ACC112 (cell line): Measurements from ENCODE around the gene DLX4.
A peak's percentile ranks its signal among the peaks of the same experiment; 100 is the strongest.

Experiments
- H2AFZ ChIP-seq: fragments of 200-600 bp; sonication (generic); one replicate; pipeline ENCODE4 v1.6.0; 2017; ENCODE audit warnings: antibody characterized with exemption, low read length; ENCODE audit not compliant: unreplicated experiment
- H3K27ac ChIP-seq: fragments of 200-600 bp; sonication (generic); 2 replicates; pipeline ENCODE4 v1.5.1; 2014; ENCODE audit warnings: low read depth, mild to moderate bottlenecking, antibody characterized with exemption, low read length, moderate library complexity
- H3K27me3 ChIP-seq: fragments of 200-600 bp; sonication (generic); 2 replicates; pipeline ENCODE4 v1.6.1; 2014; ENCODE audit warnings: mild to moderate bottlenecking, antibody characterized with exemption, low read length, moderate library complexity, mixed read lengths; ENCODE audit not compliant: insufficient read depth
- H3K36me3 ChIP-seq: fragments of 200-600 bp; sonication (generic); 2 replicates; pipeline ENCODE4 v1.6.1; 2016; ENCODE audit warnings: mild to moderate bottlenecking, antibody characterized with exemption, low read length, moderate library complexity, mixed read lengths; ENCODE audit not compliant: insufficient read depth
- H3K4me1 ChIP-seq: fragments of 200-600 bp; sonication (generic); one replicate; pipeline ENCODE4 v1.6.1; 2016; ENCODE audit warnings: low read length, mixed read lengths; ENCODE audit not compliant: insufficient read depth, unreplicated experiment, control insufficient read depth
- H3K4me3 ChIP-seq: fragments of 200-600 bp; sonication (generic); 2 replicates; pipeline ENCODE4 v1.5.1; 2014; ENCODE audit warnings: mild to moderate bottlenecking, low read depth, low read length
- H3K79me2 ChIP-seq: fragments of 200-600 bp; sonication (generic); one replicate; pipeline ENCODE4 v1.6.0; 2016; ENCODE audit warnings: low read length; ENCODE audit not compliant: control insufficient read depth, unreplicated experiment, insufficient read depth

DLX4 gene

DNA sequence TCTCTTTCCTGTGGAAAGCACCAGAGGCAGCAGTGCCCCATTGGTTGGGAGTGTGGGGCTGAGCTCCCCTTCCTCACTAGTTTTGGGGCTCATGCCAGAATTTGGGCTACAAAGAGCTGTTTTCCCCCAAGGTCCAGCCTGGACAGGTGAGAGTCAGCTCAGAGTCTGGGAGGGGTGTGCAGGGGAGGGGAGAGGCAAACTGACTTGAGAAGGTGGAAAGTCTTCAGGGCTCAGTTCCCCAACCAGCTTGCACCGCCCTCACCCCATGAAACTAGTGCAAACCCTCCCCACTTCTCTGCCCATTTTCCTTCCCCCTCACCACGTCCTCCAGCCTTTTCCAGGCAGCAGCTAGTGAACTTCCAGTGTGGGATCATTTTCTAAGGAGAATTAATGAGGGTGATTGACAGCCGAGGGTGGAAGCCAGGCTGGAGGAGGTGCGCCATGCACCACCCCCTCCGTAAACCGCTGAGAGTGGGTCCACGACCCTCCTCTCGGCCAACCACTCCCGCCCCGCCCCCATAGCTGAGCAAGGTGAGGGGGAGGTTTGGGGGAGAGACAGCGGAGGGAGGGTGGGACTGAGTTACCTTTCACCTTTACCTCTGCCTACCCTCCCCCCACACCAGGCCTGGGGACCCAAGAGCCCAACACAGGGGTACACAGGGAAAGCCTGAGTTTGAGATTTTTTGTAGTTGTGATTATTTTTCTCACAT is 6.2 kb upstream of the DLX4 start:
- Histone ChIP-seq H3K4me1 (peaks cover 7% of the 10 kb centered on the region), H3K36me3 (no peaks in the 10 kb centered on the region), H3K4me3 (no peak overlapping the region), H3K27me3 (peaks cover 56% of the 10 kb centered on the region), H3K27ac (no peak overlapping the region), H3K79me2 (no peaks in the 10 kb centered on the region), H2AFZ (no peak overlapping the region)

DNA sequence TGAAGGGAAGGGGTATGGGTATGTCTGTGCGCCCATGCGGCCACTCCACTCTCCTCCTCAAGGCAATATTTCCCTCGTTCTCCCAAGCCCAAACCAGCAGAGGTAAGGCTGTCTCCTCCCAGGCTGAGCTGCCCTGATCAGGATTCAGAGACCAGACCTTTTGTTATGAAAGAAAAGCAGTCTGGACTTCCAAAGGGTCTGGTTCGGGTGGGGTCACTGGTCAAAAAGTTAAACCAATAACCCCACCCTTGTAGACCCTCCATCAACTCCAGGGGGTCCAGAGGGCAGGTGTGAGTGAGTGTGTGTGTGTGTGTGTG is 5.7 kb upstream of the DLX4 start:
- Histone ChIP-seq H3K4me3 (no peak overlapping the region), H3K27me3 (peaks cover 61% of the 10 kb centered on the region), H3K27ac (no peak overlapping the region), H3K36me3 (no peaks in the 10 kb centered on the region), H3K79me2 (no peaks in the 10 kb centered on the region), H3K4me1 (peaks cover 12% of the 10 kb centered on the region), H2AFZ (no peak overlapping the region)

GRCh38 chr17:49963626-49964302 is 5.2 kb upstream of the DLX4 start:
- peaks cover 63% of the 10 kb centered on the region for H3K27me3 ChIP-seq
- H3K79me2 ChIP-seq, result no peaks in the 10 kb centered on the region
- H3K27ac ChIP-seq, result no peak overlapping the region
- H3K4me3 ChIP-seq, result peak overlapping the region; percentile 30
- no peaks in the 10 kb centered on the region for H3K36me3 ChIP-seq
- no peak overlapping the region for H2AFZ ChIP-seq
- H3K4me1 ChIP-seq, result peaks cover 14% of the 10 kb centered on the region

- H3K4me3 ChIP-seq, result peak overlapping the region; percentile 30
- H2AFZ ChIP-seq, result no peak overlapping the region
- H3K36me3 ChIP-seq, result no peaks in the 10 kb centered on the region
- peaks cover 68% of the 10 kb centered on the region for H3K27me3 ChIP-seq
- peaks cover 11% of the 10 kb centered on the region for H3K4me1 ChIP-seq
- H3K27ac ChIP-seq, result no peak overlapping the region
- H3K79me2 ChIP-seq, result no peaks in the 10 kb centered on the region
These were observed 4.7 kb upstream of the DLX4 start for GRCh38 chr17:49964303-49964768.

- H3K27ac ChIP-seq, result no peak overlapping the region
- H3K4me3 ChIP-seq, result no peak overlapping the region
- no peaks in the 10 kb centered on the region for H3K79me2 ChIP-seq
- H2AFZ ChIP-seq, result no peak overlapping the region
- H3K27me3 ChIP-seq, result peaks cover 73% of the 10 kb centered on the region
- peaks cover 9% of the 10 kb centered on the region for H3K4me1 ChIP-seq
- H3K36me3 ChIP-seq, result no peaks in the 10 kb centered on the region
These were observed 4.0 kb upstream of the DLX4 start for GRCh38 chr17:49964769-49965523.

DNA sequence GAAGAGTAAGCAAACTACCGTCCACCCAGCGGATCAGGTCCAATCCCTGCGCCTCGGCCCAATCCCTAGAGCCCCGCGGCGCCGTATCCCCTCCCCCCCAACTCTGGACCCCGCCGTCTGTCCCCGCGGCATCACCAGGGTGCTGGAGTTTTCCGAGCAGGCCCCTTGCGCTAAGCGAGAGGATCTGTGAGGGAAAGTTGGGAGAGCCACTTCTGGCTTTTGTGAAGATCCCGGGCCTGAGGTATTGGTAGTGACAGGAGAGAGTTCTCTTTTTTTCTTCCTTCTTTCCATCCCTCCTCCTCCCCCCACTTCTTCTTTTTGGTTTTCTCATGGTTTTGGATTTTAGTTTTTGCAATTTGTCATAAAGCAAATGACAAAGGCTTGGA is 3.5 kb upstream of the DLX4 start:
- H3K4me3 ChIP-seq, result no peak overlapping the region
- H3K27me3 ChIP-seq, result peaks cover 79% of the 10 kb centered on the region
- no peaks in the 10 kb centered on the region for H3K36me3 ChIP-seq
- no peak overlapping the region for H3K27ac ChIP-seq
- peaks cover 9% of the 10 kb centered on the region for H3K4me1 ChIP-seq
- no peaks in the 10 kb centered on the region for H3K79me2 ChIP-seq
- no peak overlapping the region for H2AFZ ChIP-seq

DNA sequence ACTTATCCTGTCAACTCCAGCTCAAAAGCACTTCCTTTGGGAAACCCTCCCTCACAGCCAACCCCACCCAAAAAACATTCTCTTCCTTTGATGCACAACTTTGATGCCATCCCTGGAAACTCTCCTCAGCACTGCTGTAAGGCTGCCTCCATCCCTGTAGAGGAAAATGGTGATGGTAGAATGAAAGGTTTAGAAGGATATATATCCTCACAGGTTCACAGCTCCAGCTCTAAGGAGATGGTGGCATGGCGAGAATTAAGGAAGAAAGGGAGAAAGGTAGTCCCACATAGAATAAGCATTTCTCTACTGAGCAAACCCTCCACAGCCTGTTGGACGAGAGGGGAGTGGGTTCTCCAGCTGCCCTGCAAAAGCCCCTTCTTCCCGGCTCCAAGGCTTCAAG is 2.2 kb upstream of the DLX4 start:
- Histone ChIP-seq H3K27ac (no peak overlapping the region), H2AFZ (no peak overlapping the region), H3K4me1 (peaks cover 9% of the 10 kb centered on the region), H3K79me2 (no peaks in the 10 kb centered on the region), H3K36me3 (no peaks in the 10 kb centered on the region), H3K4me3 (no peak overlapping the region), H3K27me3 (peaks cover 92% of the 10 kb centered on the region)

- Histone ChIP-seq H3K27me3 (peaks cover 96% of the 10 kb centered on the region), H2AFZ (no peak overlapping the region), H3K27ac (no peak overlapping the region), H3K4me1 (peaks cover 9% of the 10 kb centered on the region), H3K4me3 (no peak overlapping the region), H3K36me3 (no peaks in the 10 kb centered on the region), H3K79me2 (no peaks in the 10 kb centered on the region)
These were observed 1.8 kb upstream of the DLX4 start for GRCh38 chr17:49967205-49967604.

GRCh38 chr17:49967621-49968404 is 1.2 kb upstream of the DLX4 start:
- Histone ChIP-seq H3K79me2 (no peaks in the 10 kb centered on the region), H3K4me3 (peak overlapping the region; percentile 73), H2AFZ (no peak overlapping the region), H3K36me3 (no peaks in the 10 kb centered on the region), H3K27ac (no peak overlapping the region), H3K4me1 (peaks cover 9% of the 10 kb centered on the region), H3K27me3 (peaks cover 96% of the 10 kb centered on the region)

GRCh38 chr17:49968405-49969133 is 421 bp upstream of the DLX4 start:
- peak overlapping the region; percentile 73 for H3K4me3 ChIP-seq
- peaks cover 96% of the 10 kb centered on the region for H3K27me3 ChIP-seq
- peaks cover 9% of the 10 kb centered on the region for H3K4me1 ChIP-seq
- no peaks in the 10 kb centered on the region for H3K79me2 ChIP-seq
- H3K27ac ChIP-seq, result no peak overlapping the region
- H3K36me3 ChIP-seq, result no peaks in the 10 kb centered on the region
- peak overlapping the region; percentile 39 for H2AFZ ChIP-seq
